Right cardiac atrium (tissue), 5 donors: ENCODE measurements around the gene LPXN. TPM values are rescaled to one million over a fixed set of nuclear protein-coding genes. Genes with fewer than 3 reads are reported as not detected.

Experiments used
- ATAC-seq, 2 donors: fragments of 200-7000 bp; cut with Tn5 transposase; one replicate each; pipeline versions ENCODE4 v1.8.0 to v1.9.1; 2020; ENCODE audit warnings: moderate library complexity in 2 of 2, mild to moderate bottlenecking in 1 of 2
- DNase-seq, 3 donors: peaks; one replicate each; pipeline ENCODE4 v3.0.0-alpha.2; 2020
- H3K27ac ChIP-seq: one replicate; pipeline ENCODE4 v1.5.1; 2013; ENCODE audit warnings: mild to moderate bottlenecking, low read length, control low read depth, moderate library complexity
- H3K27me3 ChIP-seq: one replicate; pipeline ENCODE4 v1.6.1; 2013; ENCODE audit not compliant: control insufficient read depth, insufficient read depth
- H3K4me1 ChIP-seq: one replicate; pipeline ENCODE4 v1.6.1; 2013; ENCODE audit warnings: low read length; ENCODE audit not compliant: control insufficient read depth, insufficient read depth
- H3K4me3 ChIP-seq: one replicate; pipeline ENCODE4 v1.5.1; 2013; ENCODE audit warnings: low read length, control low read depth
- H3K9me3 ChIP-seq: one replicate; pipeline ENCODE4 v1.6.1; 2013; ENCODE audit warnings: low read length; ENCODE audit not compliant: control insufficient read depth
- WGBS: extraction: QIAGEN DNeasy Blood & Tissue Kit; methylation state at CpG from one replicate; pipeline ENCODE4 v1.1.7; 2013; 5-methylcytosine and 5-hydroxymethylcytosine counted together
- intact Hi-C, 4 donors: fragments of 100-400 bp; cut with DNase I; formaldehyde crosslinking; loops; one replicate each; pipeline versions ENCODE4 v1.11.0 to v1.14.0; 2022 to 2023
- polyA plus RNA-seq: library from polyadenylated mRNA; stranded (reverse); fragments of 200-250 nt; gene quantifications from one replicate; pipeline ENCODE4 v1.2.3, GENCODE V29; 2013
- total RNA-seq, 4 donors: library from RNA; stranded (reverse); fragmentation: NEBNext Ultra II Directional; extraction: Animal tissue kit (Norgen Biotek cat#: 25700); gene quantifications; one replicate each; pipeline ENCODE4 v1.2.1, GENCODE V29; 2021
- donor health status: healthy with polysubstance abuse.
- donor health status: DM: no; HTN: yes; CAD: no.
- donor health status: DM: no; HTN: no; CAD: no.
- donor health status: DM: no; HTN: yes; CAD: no; lungs with severe emphysema.
- donor health status: DM: yes; HTN: yes; CAD: no.

LPXN gene
- total and polyA plus RNA-seq, 5 donors: 3.0 to 7.1 (median 5.8) TPM

DNA sequence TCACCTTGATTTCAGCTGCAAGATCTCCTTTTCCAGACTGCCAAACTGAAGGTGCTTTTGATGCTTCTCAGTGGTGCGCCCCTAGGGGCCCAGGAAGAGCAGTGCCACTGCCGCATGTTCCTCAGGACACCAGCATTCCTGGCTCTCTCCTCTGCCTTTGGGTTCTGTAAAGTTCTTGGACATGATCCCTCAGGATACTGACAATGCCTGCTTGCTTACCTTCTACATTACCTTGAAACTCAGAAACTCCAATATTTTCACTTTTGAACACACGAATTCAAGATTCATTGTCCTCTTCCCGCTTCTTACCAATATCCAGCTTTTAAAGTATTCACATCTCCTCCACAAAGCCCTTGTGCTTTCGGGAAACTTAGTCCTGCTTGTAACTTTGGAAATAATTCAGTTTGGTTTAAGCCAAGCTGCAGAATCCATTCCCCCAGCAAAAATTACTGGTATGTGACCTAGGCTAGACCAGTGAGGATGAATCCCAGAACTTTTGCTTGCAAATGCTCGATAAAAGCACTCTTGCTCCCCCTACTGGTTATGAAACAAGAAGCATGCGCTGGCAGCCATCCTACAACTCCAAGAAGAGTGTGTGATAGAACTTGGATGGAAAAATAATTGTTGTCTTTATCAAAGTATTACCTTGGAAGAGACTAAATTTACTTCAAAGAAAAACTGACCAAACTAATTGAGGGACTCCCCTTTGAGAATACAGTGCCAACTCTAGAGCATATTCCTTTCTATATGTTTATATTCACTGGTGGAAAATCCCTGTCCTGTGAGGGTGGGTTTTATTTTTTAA lies 51.2 kb downstream of the LPXN start:
- 23% methylated on average over 7 of the region's 7 CpGs for WGBS
- DNase-seq: peak; percentile 46 to 77 (median 70)
- no peaks in the 10 kb centered on the region for H3K27me3 ChIP-seq
- no peak overlapping the region for H3K27ac ChIP-seq
- intact Hi-C loops: no loop called here
- peak overlapping the region; percentile 23 for H3K4me3 ChIP-seq
- H3K4me1 ChIP-seq: no peaks in the 10 kb centered on the region
- no peaks in the 10 kb centered on the region for H3K9me3 ChIP-seq
- peak; percentile 76 to 85 for ATAC-seq

DNA sequence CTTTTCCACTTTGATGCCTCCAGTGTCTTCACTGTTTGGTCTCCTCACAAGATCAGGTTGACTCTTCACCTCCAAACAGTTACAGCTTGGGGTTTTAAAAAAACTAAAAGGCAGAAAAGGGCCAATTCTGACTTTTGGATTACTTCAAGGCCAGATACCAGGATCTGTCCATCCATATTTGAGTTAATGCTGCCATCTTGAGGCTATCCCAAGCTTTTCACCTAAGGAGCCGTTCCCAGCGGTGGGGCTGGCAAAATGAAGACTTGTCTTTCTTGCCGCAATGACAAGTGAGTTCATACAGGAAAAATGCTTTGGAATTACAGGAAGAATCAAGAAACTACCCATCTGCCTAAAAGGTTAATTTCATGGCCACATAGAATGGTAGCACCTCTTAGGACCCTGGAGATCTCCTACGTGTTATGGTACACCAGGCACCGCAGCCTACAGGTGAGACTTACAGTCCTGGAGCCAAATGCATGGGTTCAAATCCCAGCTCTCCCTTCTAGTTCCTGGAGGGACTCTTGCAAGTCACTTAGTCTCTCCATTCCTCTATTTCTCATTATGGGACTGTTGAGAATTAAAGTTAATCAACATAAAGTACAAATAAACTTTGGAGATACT lies 61.8 kb downstream of the LPXN start:
- no peak for DNase-seq
- no peaks in the 10 kb centered on the region for H3K9me3 ChIP-seq
- H3K27ac ChIP-seq: no peak overlapping the region
- ATAC-seq: peak; percentile 45 to 70
- no peak overlapping the region for H3K4me3 ChIP-seq
- intact Hi-C loops: loop anchor here in 1 of 4 donors (10.0 kb wide), 1 partner anchor 1059 kb away; no protein-coding TSS in a partner anchor
- H3K27me3 ChIP-seq: no peaks in the 10 kb centered on the region
- WGBS: 28% methylated on average over 5 of the region's 5 CpGs
- H3K4me1 ChIP-seq: no peaks in the 10 kb centered on the region

DNA sequence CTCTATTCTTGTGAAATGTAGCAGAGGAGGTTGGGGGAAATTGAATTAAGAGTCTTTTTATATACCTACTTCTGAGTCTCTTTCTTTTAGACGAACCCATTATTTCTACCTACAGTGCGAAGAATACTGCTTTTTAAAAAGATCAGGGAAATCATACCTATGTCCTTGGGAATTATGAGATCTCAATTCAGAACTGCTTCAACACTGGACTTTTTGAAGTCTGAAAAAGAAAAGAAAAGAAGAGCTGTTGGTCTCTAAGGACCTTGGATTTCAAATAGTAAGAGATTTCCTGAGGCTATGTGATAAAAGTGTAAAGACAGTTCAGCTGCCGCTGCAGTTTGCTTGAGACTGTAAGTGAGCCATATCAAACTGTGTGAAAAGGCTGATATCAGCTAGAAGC lies 64.0 kb downstream of the LPXN start:
- WGBS: 78% methylated on average over 3 of the region's 3 CpGs
- no peak for DNase-seq
- no peaks in the 10 kb centered on the region for H3K27me3 ChIP-seq
- H3K27ac ChIP-seq: no peak overlapping the region
- H3K4me3 ChIP-seq: no peak overlapping the region
- H3K9me3 ChIP-seq: no peaks in the 10 kb centered on the region
- no peaks in the 10 kb centered on the region for H3K4me1 ChIP-seq
- no peak for ATAC-seq
- intact Hi-C loops: loop anchor here in 1 of 4 donors (10.0 kb wide), 1 partner anchor 1057 kb away; no protein-coding TSS in a partner anchor

DNA sequence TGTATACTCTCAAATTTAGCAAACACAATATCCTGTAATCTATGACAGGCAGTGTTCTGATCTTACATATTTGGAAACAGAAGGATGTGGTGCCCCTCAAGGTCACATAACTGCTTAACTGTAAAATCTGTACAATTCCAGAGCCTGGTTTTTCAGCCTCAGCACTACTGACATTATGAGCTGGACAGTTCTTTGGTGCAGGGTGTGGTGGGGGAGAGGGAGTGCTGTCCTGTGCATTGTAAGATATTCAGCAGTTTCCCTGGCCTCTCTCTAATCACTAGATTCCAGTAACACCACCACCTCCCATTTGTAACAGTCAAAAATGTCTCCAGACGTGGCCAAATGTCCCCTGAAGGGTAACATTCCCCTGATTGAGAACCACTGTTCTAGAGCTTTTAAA lies 65.9 kb downstream of the LPXN start:
- H3K27me3 ChIP-seq: no peaks in the 10 kb centered on the region
- WGBS: 41% methylated on average over 1 of the region's 1 CpG
- no peaks in the 10 kb centered on the region for H3K9me3 ChIP-seq
- no peak for ATAC-seq
- DNase-seq: no peak
- no peak overlapping the region for H3K27ac ChIP-seq
- H3K4me1 ChIP-seq: no peaks in the 10 kb centered on the region
- intact Hi-C loops: loop anchor here in 1 of 4 donors (10.0 kb wide), 1 partner anchor 1055 kb away; no protein-coding TSS in a partner anchor
- H3K4me3 ChIP-seq: no peak overlapping the region

DNA sequence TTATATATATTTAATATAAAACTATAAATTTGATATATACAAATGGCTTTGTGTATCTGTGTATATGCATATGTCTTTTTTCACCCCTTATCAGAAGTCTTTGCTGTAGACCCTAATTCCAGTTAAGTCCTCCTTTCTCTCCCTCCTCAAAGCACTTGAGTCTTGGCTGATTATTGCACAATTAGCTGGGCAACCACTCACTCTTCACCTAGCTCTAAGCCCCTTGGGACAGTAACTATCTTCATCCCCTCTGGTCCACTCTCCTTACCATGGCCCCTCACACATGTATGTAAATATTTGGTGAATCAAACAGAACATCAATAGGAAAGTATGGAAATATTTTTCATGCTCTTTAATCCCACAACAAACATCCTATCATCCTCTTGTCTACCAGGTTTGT lies 66.8 kb downstream of the LPXN start:
- no peaks in the 10 kb centered on the region for H3K27me3 ChIP-seq
- no peaks in the 10 kb centered on the region for H3K9me3 ChIP-seq
- no peak overlapping the region for H3K27ac ChIP-seq
- intact Hi-C loops: no loop called here
- H3K4me3 ChIP-seq: no peak overlapping the region
- no peak for ATAC-seq
- DNase-seq: no peak
- no peaks in the 10 kb centered on the region for H3K4me1 ChIP-seq

DNA sequence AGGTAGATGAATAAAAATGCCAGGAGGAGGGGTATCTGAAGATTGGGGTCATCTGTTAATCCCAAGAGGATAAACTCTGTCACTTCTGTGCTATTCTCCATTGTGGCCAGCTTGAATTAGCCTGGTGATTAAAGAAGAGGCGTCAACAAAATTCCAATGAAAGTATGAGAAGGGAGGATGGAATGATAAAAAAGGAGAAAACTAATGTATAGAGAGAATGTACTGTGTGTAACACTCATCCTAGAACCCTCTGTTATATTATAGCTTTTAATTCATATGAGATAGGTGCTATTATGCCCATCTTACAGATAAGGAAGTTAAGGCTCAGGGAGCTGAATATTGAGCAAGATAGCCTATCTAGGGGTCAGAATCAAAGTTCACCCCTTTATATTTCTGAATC lies 67.7 kb downstream of the LPXN start, which contains the start of gene OR5B21:
OR5B21 (minus strand) TSS at position 101 of the 400 bp plus-strand sequence; CDS start at position 101, 0 bp downstream.
- no peak for DNase-seq
- Histone ChIP-seq H3K9me3 (no peaks in the 10 kb centered on the region), H3K27me3 (no peaks in the 10 kb centered on the region), H3K4me3 (no peak within 1 kb of the TSS), H3K4me1 (no peaks in the 10 kb centered on the region), H3K27ac (no peak within 1 kb of the TSS)
- WGBS: 95% methylated on average over 1 of the region's 1 CpG
- no peak for ATAC-seq
- intact Hi-C loops: no loop called here

DNA sequence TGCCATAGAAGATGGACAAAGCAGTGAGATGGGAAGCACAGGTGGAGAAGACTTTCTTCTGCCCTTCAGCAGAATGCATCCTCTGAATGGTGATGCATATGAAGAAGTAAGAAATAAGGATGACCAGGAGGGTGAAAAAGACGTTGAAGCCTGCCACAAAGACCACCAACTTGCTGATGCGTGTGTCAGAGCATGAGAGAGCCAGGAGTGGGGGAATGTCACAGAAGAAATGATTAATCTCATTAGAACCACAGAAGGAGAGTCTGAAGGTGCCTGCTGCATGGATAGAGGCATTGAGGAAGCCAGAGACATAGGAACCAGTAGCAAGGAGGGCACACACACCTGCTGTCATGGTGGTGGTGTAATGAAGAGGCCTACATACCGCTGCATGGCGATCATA lies 68.3 kb downstream of the LPXN start:
- intact Hi-C loops: no loop called here
- 89% methylated on average over 4 of the region's 4 CpGs for WGBS

DNA sequence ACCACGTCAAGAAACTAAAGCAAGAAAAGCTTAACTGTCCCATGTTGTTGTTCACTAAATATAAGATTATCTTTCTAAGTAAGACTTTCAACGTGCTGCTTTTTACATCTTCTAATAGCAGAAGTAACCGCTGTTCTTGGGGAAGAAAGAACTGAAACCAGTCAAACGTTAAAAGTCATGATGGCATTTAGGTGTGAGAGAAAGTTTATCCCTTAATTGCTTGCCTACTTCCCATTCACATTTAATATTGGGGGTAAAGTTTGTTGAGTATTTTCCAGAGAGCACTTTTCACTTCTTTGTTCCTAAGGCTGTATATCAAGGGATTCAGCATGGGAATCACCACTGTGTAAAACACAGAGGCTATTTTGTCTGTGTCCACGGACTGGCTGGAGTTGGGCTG lies 68.7 kb downstream of the LPXN start:
- no peak overlapping the region for H3K27ac ChIP-seq
- DNase-seq: no peak
- no peak for ATAC-seq
- intact Hi-C loops: no loop called here
- H3K4me3 ChIP-seq: no peak overlapping the region
- no peaks in the 10 kb centered on the region for H3K4me1 ChIP-seq
- no peaks in the 10 kb centered on the region for H3K27me3 ChIP-seq
- WGBS: 75% methylated on average over 5 of the region's 5 CpGs
- H3K9me3 ChIP-seq: no peaks in the 10 kb centered on the region

More for the DNA sequence above, 68.3 kb downstream of the LPXN start:
- ATAC-seq (no peak), DNase-seq (no peak)
- no peak overlapping the region for H3K27ac ChIP-seq
- H3K27me3 ChIP-seq: no peaks in the 10 kb centered on the region
- H3K9me3 ChIP-seq: no peaks in the 10 kb centered on the region
- H3K4me1 ChIP-seq: no peaks in the 10 kb centered on the region
- no peak overlapping the region for H3K4me3 ChIP-seq

DNA sequence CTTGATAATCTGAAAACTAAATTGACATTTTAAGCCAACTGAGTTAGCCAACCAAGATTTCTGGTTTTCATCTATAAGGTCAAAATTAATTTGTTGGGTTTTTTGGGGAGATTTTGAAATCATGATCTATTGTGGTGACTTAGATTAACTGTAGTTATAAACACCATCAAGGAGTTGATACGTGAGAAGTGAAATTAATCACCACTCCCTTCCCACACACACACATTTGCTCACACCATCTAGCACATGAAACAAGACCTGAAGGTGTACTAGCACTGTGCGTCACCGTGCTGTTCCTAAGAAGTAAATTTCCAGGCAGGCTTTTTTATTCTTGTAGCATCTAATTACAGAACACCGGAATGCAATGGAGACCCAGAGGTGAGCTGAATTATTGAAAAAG lies 69.8 kb downstream of the LPXN start:
- Histone ChIP-seq H3K4me3 (no peak overlapping the region), H3K9me3 (no peaks in the 10 kb centered on the region), H3K27me3 (no peaks in the 10 kb centered on the region), H3K4me1 (no peaks in the 10 kb centered on the region), H3K27ac (no peak overlapping the region)
- ATAC-seq (no peak), DNase-seq (no peak)
- WGBS: 90% methylated on average over 4 of the region's 4 CpGs
- intact Hi-C loops: no loop called here

DNA sequence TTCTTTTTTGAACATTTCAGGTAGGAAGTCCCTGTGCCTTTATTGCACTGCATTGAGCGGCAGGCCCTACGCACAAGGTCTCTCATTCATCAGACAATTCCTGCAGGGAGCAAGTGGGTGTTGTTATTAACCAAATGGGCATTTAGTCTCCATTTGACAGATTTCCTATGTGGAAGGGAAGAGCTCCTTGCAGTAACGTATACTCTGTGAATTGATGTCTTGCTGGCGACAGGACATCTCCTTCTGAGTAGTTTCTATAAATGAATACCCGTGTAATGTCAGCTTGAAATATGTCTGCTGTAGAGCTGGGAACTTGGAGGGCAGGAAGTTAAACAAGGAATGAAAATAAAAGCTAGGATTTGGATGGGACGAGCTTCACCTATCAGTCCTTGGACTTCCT lies 71.4 kb downstream of the LPXN start:
- Histone ChIP-seq H3K27me3 (no peaks in the 10 kb centered on the region), H3K27ac (no peak overlapping the region), H3K9me3 (no peaks in the 10 kb centered on the region), H3K4me3 (no peak overlapping the region), H3K4me1 (no peaks in the 10 kb centered on the region)
- 62% methylated on average over 6 of the region's 6 CpGs for WGBS
- DNase-seq (no peak), ATAC-seq (no peak)
- intact Hi-C loops: no loop called here

DNA sequence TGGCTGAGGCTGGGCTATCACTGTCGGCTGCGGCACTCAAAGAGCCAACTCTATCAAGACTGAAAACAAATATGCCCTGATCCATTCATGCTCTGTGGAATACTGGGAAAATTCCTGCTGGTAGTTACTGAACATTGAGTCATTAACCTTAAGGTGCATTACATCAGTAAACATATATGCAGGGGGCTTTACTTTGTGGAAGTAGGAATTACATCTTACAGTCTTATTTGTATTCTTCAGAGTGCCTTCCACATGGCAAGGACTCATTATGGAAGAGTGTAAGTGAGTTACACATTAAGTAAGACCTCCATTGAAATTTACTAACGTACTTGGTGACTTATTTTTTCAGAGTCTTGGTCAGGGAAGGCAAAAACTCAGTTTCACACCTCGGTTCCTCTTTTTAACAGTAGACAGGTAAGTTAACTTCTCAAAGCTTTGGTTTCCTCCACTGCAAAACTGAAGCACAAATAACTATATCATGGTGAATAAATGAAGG lies 72.2 kb downstream of the LPXN start:
- Histone ChIP-seq H3K4me3 (no peak overlapping the region), H3K9me3 (no peaks in the 10 kb centered on the region), H3K4me1 (no peaks in the 10 kb centered on the region), H3K27ac (no peak overlapping the region), H3K27me3 (no peaks in the 10 kb centered on the region)
- intact Hi-C loops: no loop called here
- WGBS: 88% methylated on average over 4 of the region's 4 CpGs
- ATAC-seq (no peak), DNase-seq (no peak)
